ENCODE measurements around the gene GDF10.

The GDF10 gene

GRCh38 chr10:47351899-47352815, 52.2 kb downstream of the GDF10 start:
- DNase-seq (ENCODE audit: low read depth, low spot score): no peak

- no peak for DNase-seq (ENCODE audit: low read depth, low spot score)
Observed at GRCh38 chr10:47353351-47353750, 53.4 kb downstream of the GDF10 start.

- no peak for DNase-seq (ENCODE audit: low read depth, low spot score)
Observed at GRCh38 chr10:47354165-47354564, 54.2 kb downstream of the GDF10 start.

GRCh38 chr10:47354900-47355299, 54.9 kb downstream of the GDF10 start:
- DNase-seq (ENCODE audit: low read depth, low spot score): no peak

- DNase-seq (ENCODE audit: low read depth, low spot score): no peak
Observed at GRCh38 chr10:47356708-47357107, 56.7 kb downstream of the GDF10 start.

GRCh38 chr10:47357131-47357582, 57.2 kb downstream of the GDF10 start:
- no peak for DNase-seq (ENCODE audit: low read depth, low spot score)

GRCh38 chr10:47357911-47358310, 57.9 kb downstream of the GDF10 start:
- no peak for DNase-seq (ENCODE audit: low read depth, low spot score)

GRCh38 chr10:47358457-47358856, 58.5 kb downstream of the GDF10 start:
- no peak for DNase-seq (ENCODE audit: low read depth, low spot score)

GRCh38 chr10:47359101-47359500, 59.1 kb downstream of the GDF10 start:
- DNase-seq (ENCODE audit: low read depth, low spot score): no peak

GRCh38 chr10:47359626-47360418, 59.8 kb downstream of the GDF10 start:
- DNase-seq (ENCODE audit: low read depth, low spot score): no peak

- DNase-seq (ENCODE audit: low read depth, low spot score): no peak
Observed at GRCh38 chr10:47360419-47361040, 60.5 kb downstream of the GDF10 start.

- no peak for DNase-seq (ENCODE audit: low read depth, low spot score)
Observed at GRCh38 chr10:47361293-47361692, 61.3 kb downstream of the GDF10 start.

GRCh38 chr10:47362199-47362598, 62.2 kb downstream of the GDF10 start:
- no peak for DNase-seq (ENCODE audit: low read depth, low spot score)
